IPS-15b (cell line): Measurements from ENCODE around the gene GNGT2.
A peak's percentile ranks its signal among the peaks of the same experiment; 100 is the strongest.

Source experiments
- H3K27me3 ChIP-seq: one replicate; pipeline ENCODE4 v1.6.1; 2013; ENCODE audit warnings: low read length; ENCODE audit not compliant: control insufficient read depth, insufficient read depth
- H3K36me3 ChIP-seq: one replicate; pipeline ENCODE4 v1.6.1; 2013; ENCODE audit warnings: low read length; ENCODE audit not compliant: control insufficient read depth, insufficient read depth
- H3K4me1 ChIP-seq: one replicate; pipeline ENCODE4 v1.6.1; 2013; ENCODE audit warnings: mild to moderate bottlenecking, low read length; ENCODE audit not compliant: control insufficient read depth, insufficient read depth
- H3K4me3 ChIP-seq: one replicate; pipeline ENCODE4 v1.5.1; 2013; ENCODE audit warnings: low read depth, low read length
- H3K9ac ChIP-seq: one replicate; pipeline ENCODE4 v1.6.1; 2013; ENCODE audit warnings: low read depth, mild to moderate bottlenecking, low read length
- H3K9me3 ChIP-seq: one replicate; pipeline ENCODE4 v1.6.1; 2013; ENCODE audit warnings: mild to moderate bottlenecking, low read length; ENCODE audit not compliant: control insufficient read depth, insufficient read depth

Gene GNGT2

GRCh38 chr17:49227436-49228261 lies 17.3 kb upstream of the GNGT2 start:
- H3K4me1 ChIP-seq, result peaks cover 4% of the 10 kb centered on the region
- H3K4me3 ChIP-seq, result no peak overlapping the region
- H3K27me3 ChIP-seq, result peaks cover 84% of the 10 kb centered on the region
- H3K9ac ChIP-seq, result no peak overlapping the region
- H3K9me3 ChIP-seq, result no peaks in the 10 kb centered on the region
- no peaks in the 10 kb centered on the region for H3K36me3 ChIP-seq

GRCh38 chr17:49226771-49227435 lies 16.5 kb upstream of the GNGT2 start:
- no peaks in the 10 kb centered on the region for H3K9me3 ChIP-seq
- H3K4me1 ChIP-seq, result peaks cover 4% of the 10 kb centered on the region
- H3K4me3 ChIP-seq, result no peak overlapping the region
- H3K9ac ChIP-seq, result no peak overlapping the region
- no peaks in the 10 kb centered on the region for H3K36me3 ChIP-seq
- peaks cover 85% of the 10 kb centered on the region for H3K27me3 ChIP-seq

GRCh38 chr17:49225554-49226236 lies 15.3 kb upstream of the GNGT2 start:
- no peaks in the 10 kb centered on the region for H3K9me3 ChIP-seq
- H3K4me3 ChIP-seq, result no peak overlapping the region
- H3K4me1 ChIP-seq, result peaks cover 4% of the 10 kb centered on the region
- peaks cover 76% of the 10 kb centered on the region for H3K27me3 ChIP-seq
- H3K9ac ChIP-seq, result no peak overlapping the region
- H3K36me3 ChIP-seq, result no peaks in the 10 kb centered on the region

GRCh38 chr17:49224997-49225337 lies 14.6 kb upstream of the GNGT2 start:
- Histone ChIP-seq H3K4me1 (peaks cover 4% of the 10 kb centered on the region), H3K4me3 (peak overlapping the region; percentile 49), H3K27me3 (peaks cover 71% of the 10 kb centered on the region), H3K9me3 (no peaks in the 10 kb centered on the region), H3K9ac (no peak overlapping the region), H3K36me3 (no peaks in the 10 kb centered on the region)

- Histone ChIP-seq H3K36me3 (no peaks in the 10 kb centered on the region), H3K4me3 (peak overlapping the region; percentile 49), H3K9me3 (no peaks in the 10 kb centered on the region), H3K9ac (no peak overlapping the region), H3K4me1 (peaks cover 4% of the 10 kb centered on the region), H3K27me3 (peaks cover 65% of the 10 kb centered on the region)
Measured at GRCh38 chr17:49224198-49224996, 14.0 kb upstream of the GNGT2 start.

GRCh38 chr17:49223517-49224197 lies 13.3 kb upstream of the GNGT2 start:
- peak overlapping the region; percentile 49 for H3K4me3 ChIP-seq
- no peaks in the 10 kb centered on the region for H3K36me3 ChIP-seq
- peaks cover 58% of the 10 kb centered on the region for H3K27me3 ChIP-seq
- peaks cover 4% of the 10 kb centered on the region for H3K4me1 ChIP-seq
- H3K9ac ChIP-seq, result peak overlapping the region; percentile 5
- H3K9me3 ChIP-seq, result no peaks in the 10 kb centered on the region

GRCh38 chr17:49223168-49223516 lies 12.8 kb upstream of the GNGT2 start:
- Histone ChIP-seq H3K27me3 (peaks cover 56% of the 10 kb centered on the region), H3K9ac (no peak overlapping the region), H3K9me3 (no peaks in the 10 kb centered on the region), H3K4me1 (peaks cover 4% of the 10 kb centered on the region), H3K4me3 (peak overlapping the region; percentile 49), H3K36me3 (no peaks in the 10 kb centered on the region)

GRCh38 chr17:49219987-49220386 lies 9.6 kb upstream of the GNGT2 start:
- Histone ChIP-seq H3K27me3 (peaks cover 26% of the 10 kb centered on the region), H3K36me3 (no peaks in the 10 kb centered on the region), H3K9me3 (no peaks in the 10 kb centered on the region), H3K4me3 (no peak overlapping the region), H3K9ac (no peak overlapping the region), H3K4me1 (peaks cover 2% of the 10 kb centered on the region)

- no peak overlapping the region for H3K4me3 ChIP-seq
Measured at GRCh38 chr17:49218941-49219913, 8.9 kb upstream of the GNGT2 start.

GRCh38 chr17:49217651-49218413 lies 7.5 kb upstream of the GNGT2 start:
- peaks cover 2% of the 10 kb centered on the region for H3K4me1 ChIP-seq
- no peak overlapping the region for H3K9ac ChIP-seq
- no peak overlapping the region for H3K4me3 ChIP-seq
- H3K36me3 ChIP-seq, result no peaks in the 10 kb centered on the region
- peaks cover 9% of the 10 kb centered on the region for H3K27me3 ChIP-seq
- H3K9me3 ChIP-seq, result no peaks in the 10 kb centered on the region

More at GRCh38 chr17:49218941-49219913, 8.9 kb upstream of the GNGT2 start:
- Histone ChIP-seq H3K4me1 (peaks cover 2% of the 10 kb centered on the region), H3K9me3 (no peaks in the 10 kb centered on the region), H3K9ac (no peak overlapping the region), H3K27me3 (peaks cover 19% of the 10 kb centered on the region), H3K36me3 (no peaks in the 10 kb centered on the region)
